Loucy (cell line): ENCODE data around the gene PPP1R13B.

Experiments used
- CTCF ChIP-seq: fragments of 200-600 bp; sonication (generic); conservative IDR thresholded peaks from 2 replicates; pipeline ENCODE4 v1.5.1; 2014; ENCODE audit warnings: mild to moderate bottlenecking, antibody characterized with exemption, low read length
- EZH2phosphoT487 ChIP-seq: fragments of 200-600 bp; IDR thresholded peaks from 2 replicates; pipeline ENCODE4 v1.6.1; 2018; ENCODE audit warnings: antibody characterized with exemption, mild to moderate bottlenecking, moderate library complexity, borderline replicate concordance

- no peak for TF ChIP-seq CTCF
- no peak for TF ChIP-seq EZH2phosphoT487
Observed at GRCh38 chr14:103716091-103716801, 131.1 kb downstream of the PPP1R13B start.
